Activated CD4-positive, CD25-positive, alpha-beta regulatory T cell (primary cell): ENCODE measurements around the gene PPP1R12A.
"Not testable (repeated sequence)": the region's sequence is repeated elsewhere in the genome, so short reads cannot be mapped to it uniquely, and the experiment has no call there.

Experiments used
- DNase-seq, 4 experiments: peaks; one replicate each; lab custom pipeline; 2025; lab: John Stamatoyannopoulos, UW

PPP1R12A gene

DNA sequence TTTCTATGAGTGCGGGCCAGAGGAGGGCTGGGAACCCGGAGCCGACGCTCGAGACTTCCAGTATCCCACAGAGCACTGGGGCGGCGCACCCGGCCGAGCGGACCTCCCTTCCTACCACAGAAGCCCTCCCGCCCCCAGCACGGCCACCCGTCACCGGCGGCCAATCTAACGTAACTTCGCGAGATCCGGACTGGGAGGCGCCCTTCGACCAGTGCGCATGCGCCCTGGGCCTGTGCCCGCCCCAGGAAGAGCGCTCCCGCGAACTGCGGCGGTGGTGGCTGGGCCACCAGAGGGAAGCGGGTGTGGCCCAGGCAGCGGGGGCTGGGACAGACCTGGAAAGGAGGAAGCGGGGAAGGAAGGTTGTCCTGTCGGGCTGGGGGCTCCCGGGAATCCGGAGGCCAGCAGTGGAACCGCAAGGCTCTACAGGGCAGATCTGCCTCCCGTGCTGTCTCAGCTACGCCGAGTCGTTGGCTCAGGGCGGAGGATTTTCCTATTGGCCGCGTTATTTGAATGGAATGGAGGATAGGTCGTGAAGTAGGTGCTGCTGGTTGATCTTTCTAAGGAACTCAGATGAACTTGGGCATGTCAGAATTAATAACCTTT, at the start of gene PPP1R12A:
Gene PPP1R12A (minus strand): TSS at position 77 of the 603 bp plus-strand sequence. CDS start 166 bp downstream, outside the sequence.
- DNase-seq = peak; percentile 77 to 89 (median 87)

DNA sequence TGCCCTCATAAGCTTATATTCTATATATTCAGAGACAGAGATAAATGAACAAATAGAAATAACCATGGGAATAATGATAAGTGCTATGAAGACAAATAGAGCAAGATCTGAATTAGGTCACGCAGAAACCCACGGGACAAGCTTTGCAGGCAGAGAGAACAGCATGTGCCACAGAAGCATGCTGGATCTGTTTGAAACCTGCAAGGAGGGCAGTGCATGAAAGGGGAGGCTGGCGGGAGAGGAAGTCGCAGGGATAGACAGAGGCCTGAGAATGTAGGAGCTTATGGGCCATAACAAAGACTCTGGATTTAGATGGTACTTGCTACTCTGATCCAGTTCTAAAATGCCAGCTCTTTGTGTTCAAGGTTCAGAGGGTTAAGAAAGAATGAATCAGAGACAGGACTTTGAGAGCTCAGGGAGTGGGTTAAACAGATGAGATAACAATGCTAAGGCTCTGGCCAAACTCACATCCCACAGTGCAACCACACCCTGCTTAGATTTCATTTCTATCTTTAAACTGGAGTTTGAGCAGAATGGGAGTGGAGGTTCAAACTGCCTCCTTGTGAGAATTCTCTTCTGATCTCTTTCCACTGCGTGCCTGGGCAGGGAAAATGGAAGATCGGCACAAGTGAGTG, 49.2 kb upstream of the PPP1R12A start:
- DNase-seq = no peak

DNA sequence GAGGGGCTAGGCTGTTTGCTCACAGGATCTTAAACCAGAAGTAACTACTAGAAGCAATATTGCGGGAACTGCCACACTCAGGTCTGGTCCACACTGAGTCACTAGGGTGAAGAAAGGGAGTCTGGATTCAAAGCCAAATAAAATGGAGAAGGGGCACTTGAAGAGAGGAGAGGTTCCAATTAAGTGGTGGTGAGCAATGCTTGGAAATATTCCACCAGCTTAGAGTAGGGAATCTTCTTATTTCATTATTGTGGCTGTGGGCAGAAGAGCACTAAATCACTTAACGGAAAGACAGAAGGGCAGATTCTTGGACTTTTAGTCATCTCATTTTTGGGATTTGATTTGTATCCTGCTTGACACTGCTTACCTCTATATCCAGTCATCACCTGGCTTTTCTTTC, 48.6 kb upstream of the PPP1R12A start:
- DNase-seq = no peak

DNA sequence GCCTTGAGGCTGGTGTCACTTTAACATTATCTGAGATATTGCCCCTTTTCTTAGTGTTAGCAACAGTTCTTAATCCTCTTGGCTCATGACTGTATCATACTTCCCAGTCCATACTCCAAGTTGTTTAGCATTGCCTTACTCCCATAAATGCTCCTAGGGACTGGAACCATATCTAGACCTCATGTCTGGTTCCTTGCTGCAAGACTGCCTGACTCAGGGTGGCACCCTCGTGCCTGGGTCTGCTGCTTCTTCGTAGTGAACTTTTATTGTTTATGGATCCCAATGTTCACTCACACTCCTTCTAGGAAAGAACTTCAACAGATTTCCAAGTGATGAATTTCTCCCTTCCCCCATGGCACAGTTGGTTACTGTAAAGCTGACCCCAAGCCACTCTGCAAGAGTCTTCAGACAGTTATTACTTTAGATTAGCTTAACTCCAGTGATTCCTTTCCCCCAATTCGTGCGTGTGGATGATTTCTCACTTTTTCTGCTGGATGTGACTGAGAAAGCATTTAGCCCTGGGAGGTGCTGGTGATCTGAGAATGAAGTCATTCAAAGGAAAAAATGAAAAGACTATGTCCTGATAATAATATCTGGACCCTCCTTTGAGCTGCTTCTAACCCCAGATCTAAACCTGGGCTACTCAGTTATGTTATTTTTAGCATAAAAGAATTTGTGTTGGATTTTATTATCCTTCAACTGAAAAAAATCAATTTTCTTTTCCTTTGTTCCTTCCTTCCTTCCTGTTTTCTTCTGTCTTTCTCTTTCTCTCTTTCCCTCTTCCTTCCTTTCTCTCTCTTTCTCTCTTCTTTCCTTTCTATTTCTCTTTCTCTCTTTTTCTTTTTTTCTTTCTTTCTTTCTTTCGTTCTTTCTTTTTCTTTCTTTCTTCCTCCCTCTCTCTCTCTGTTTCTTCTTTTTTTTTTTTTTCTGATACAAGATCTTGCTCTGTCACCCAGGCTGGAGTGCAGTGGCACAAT, 47.5 kb upstream of the PPP1R12A start:
- no peak for DNase-seq

DNA sequence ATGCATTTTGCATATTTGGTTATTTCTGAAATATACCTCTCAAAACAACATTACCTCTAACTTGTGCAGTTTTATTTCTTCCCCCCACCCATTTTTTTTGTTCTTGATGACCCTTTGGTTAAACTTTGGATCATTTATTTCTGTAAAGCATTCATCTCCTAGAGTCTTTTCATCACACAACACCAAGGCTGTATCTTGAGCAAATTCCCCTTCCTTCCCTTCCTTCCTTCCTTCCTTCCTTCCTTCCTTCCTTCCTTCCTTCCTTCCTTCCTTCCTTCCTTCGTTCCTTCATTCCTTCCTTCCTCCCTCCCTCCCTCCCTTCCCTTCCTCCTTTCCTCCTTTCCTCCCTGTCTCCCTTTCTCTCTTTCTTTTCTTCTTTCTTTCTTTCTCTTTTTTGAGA, 43.8 kb upstream of the PPP1R12A start:
- no peak for DNase-seq

DNA sequence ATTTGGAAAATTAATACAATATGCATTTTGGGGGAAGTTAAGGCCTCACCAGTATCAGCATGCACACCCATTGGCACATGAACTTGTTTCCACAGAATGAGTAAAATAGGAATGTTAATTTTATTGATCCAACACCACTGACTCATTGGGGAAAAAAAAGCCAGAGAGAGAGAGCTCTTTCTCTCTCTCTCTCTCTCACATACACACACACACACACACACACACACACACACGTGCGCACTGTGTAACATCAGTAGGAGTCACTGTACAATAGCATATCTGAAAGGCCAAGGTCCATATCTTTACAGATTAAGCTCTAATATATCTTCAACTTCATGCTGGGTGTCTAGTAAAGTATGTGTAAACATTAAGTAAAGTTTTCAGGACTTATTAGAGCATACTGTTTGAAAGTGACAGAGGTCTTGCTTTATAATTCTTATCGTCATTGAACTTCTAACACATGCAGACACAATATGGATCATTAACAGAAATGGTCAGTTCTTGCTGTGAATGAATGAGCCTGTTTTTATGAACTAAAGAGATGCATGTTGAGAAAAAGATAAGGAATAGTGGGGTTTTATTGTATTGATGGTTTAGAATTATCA, 43.1 kb upstream of the PPP1R12A start:
- DNase-seq = not testable (repeated sequence)

DNA sequence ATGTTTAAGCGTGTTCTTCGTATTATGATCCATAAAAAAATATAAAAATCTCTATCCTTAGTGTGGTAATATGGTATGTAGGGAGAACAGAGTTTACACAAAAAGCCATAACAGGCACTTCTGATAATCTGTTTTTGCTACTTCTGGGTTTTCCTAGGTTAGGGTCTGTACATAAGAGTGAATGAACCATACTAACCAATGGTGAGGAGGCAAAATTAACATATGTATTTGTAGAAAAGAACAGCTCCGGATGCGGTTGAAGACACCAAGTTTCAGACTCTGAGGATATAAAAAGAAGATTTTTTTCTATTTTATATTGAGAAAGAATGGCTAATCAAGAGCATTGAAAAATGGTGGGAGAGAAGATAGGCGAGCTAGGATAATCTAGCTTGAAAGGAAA, 40.2 kb upstream of the PPP1R12A start:
- DNase-seq = no peak

DNA sequence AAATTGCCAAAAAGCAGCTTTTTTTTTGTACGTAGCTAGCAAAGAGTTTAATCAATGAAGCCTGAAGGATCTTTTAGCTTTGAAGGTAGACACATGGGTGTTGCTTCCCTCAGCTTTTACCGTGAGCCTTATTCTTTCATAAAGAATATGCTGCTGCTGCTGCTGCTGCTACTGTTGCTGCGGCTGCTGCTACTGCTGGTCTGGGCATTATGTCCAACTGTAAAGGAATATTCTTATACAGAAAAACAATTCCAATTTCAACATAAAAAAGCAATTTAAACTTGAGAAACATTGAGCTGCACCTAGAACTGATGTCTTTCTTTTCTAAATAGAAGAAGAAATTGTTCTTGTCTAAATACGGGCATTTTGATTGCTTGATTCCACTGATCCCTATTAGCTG, 38.9 kb upstream of the PPP1R12A start:
- no peak for DNase-seq

DNA sequence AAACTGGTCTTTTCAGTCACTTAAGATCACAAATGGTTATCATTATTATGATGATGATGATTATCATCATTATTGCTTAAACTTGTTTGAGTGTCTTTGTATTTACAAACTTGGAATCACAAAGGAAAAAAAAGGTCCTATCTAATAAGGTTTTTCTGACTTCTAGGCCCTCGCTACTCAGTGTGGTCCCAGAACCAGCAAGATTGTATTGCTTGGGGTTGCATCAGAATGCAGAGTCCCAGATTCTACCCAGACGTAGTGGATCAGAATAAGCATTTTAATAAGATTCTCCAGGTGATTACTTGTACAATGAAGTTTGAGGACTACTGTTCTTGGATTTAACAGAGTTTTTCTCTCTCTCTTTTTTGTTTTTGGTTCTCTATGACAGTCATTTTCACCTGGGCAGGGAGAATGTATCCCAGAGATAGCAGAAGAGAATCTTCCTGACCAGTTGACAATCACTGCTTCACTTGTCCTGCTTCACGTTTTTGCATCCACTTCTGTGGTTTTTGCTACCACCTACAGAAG, 29.3 kb upstream of the PPP1R12A start:
- DNase-seq = no peak

DNA sequence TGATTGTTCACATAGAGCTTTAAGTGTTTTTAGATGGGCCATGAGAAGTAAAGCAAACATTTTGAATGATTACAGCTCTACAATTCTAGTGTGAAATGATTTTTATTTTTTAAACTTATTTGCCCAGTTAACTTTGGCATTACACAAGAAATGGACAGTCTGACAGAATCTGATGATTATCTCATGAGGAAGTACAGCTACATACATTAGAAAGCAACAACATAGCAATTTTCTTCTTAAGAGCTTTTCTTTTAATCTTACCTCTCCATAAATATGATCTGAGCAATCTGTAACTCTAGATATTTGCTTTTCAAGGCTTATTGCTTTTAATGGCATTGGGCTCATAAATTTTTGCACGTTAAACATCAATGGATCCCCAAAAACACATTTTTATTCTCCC, 26.5 kb upstream of the PPP1R12A start:
- DNase-seq = no peak

DNA sequence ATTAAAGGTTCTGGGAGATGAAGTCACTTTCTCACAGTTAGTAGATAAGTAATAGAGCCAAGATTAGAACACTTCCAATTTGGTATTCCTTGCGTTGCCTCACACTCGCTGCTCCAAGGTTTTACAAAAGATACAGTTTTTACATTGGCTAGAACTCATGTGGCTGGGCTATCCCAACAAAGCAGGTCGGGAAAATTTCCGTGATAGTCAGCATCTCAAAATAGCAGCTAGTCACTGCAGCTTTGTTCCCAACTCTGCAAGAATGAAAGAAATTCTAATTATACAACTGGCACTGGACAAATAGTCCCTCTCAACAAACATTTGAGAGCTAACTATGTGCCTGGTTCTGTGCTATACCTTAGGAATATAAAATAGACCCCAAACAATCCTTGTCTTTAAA, 24.6 kb upstream of the PPP1R12A start:
- no peak for DNase-seq

DNA sequence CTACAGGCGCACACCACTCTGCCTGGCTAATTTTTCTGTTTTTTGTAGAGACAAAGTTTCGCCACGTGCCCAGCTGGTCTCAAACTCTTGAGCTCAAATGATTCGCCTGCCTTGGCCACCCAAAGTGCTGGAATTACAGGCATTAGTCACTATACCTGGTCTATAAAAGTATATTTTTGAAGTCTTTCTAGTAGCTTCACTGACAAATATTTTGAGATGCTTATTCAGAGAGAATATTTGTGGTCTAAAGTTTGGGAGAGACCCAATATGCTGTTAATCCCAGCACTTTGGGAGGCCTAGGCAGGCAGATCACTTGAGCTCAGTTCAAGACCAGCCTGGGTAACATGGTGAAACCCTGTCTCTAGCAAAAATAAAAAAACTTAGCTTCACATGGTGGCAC, 22.0 kb upstream of the PPP1R12A start:
- DNase-seq = no peak

DNA sequence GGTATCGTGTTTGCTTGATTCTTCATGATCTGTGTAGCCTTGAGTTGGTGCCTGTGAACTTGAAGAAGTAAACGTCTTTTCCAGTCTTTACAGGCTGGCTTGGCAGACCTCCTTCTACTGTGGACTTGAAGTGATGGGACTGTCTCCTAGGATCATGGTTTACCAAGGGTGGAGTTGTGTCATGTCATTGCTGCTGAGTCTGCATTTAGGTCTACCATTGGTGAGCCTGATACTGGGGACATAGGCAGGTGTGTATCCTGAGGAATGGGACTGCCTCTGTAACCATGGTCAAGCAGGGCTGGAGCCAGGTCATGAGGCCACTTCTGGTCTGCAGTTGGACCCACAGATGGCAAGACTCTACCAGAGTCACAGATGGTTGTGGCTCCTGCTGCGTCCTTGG, 20.7 kb upstream of the PPP1R12A start:
- no peak for DNase-seq

DNA sequence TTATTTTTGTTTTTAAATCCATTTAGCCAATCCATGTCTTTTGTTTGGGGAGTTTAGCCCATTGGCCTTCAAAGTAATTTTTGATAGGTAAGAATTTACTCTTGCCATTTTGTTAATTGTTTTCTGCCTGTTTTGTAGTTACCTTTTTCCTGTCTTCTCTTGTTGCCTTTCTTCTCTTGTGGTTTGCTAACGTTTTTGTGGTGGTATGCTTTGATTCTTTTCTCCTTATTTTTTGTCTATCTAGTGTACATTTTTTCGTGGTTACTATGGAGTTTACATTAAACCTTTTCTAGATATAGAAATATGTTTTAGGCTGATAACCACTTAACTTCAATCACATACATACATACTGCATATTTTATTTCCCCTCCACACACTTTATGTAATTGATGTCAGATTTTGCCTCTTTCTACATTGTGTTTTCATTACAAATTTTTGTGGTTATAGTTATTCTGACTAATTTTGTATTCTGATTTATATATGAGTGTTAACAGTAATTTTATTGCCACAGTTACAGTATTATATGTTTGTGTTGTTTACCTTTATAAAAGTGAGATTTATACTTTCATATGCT, 19.2 kb upstream of the PPP1R12A start:
- DNase-seq = no peak

DNA sequence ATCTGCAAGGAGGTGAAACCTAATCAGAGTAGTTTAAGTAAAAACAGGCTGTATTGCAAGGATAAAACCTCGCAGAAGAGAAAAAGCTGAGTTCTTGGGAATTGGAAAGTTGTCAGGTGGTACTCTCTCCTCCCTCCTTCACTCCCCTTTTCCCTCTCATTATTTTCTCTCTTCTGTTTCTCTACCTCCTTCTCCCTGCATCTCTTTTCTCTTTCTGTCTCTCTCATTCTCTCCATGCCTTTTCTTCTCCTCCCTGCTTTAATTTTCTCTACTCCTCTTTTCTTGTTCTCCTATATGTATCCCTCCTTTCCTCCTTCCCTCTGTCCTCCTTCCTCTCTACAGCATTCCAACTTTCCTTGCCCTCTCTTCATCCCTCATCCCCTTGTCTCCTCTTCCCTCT, 14.2 kb upstream of the PPP1R12A start:
- DNase-seq = no peak

DNA sequence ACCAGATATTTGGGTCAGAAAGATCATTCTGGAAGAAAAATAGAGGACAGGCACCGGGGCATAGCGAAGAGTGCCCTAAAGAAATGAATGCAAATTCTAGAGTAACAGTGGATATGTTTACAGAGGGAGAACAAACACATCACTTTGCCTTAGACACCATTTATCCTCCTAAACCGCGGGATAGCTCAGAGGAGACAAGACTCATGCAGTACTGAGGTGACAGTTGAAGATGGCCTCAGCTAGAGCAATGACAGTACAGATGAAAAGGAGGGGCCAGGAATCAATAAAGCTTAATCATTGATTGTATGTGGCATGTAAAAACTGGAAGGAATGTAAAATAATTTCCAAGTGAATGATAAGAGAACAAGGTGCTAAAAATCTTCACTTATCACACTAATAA, 10.5 kb upstream of the PPP1R12A start:
- DNase-seq = no peak

DNA sequence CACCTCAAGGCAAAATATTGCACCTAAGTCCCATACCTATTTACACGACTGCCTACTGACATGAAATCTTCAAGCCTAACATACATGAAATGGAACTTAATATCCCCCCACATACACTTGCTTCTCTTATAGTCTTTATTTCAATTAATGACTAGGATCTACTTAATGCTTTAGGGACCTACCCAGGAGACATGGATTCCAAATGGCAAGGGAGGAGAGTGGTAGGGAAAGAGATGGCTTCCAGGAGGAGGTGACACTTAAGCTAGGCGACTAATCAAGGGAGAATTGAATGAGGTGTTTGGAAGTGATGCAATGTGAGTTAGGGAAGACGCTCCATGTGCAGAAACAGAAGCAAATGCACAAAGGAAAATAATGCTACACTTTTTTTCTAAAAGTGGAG, 9.7 kb upstream of the PPP1R12A start:
- DNase-seq = no peak

DNA sequence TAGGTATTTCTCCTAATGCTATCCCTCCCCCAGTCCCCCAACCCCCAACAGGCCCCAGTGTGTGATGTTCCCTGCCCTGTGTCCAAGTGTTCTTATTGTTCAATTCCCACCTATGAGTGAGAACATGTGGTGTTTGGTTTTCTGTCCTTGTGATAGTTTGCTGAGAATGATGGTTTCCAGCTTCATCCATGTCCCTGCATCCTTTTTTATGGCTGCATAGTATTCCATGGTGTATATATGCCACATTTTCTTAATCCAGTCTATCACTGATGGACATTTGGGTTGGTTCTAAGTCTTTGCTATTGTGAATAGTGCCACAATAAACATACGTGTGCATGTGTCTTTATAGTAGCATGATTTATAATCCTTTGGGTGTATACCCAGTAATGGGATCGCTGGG, 7.9 kb upstream of the PPP1R12A start:
- not testable (repeated sequence) for DNase-seq

DNA sequence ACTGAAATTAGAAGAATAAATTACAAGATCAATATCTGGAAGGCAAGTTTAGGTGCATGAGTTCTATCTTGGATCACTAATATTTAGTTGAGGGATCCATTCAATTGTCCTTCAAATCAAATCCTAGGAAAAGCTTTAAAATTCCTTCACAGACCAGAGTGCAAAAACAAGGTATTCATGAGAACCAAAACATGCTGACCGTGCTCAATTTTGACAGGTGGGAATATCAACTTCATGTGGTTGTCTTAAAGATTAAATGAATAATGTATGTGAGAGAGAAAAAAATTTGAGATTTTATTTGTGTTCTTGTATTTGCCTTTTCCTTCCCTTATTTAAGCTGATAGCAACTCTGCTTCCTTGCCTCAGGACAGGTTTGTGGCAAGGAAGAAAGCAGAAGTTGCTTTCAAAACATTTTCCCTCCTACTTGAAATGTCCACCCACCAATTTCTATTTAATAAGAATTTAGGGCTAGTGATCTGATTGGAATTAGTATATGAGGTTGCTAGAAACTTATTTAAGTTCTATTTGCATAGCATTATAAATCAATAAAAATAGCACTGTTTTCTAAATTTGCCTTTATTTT, 4.9 kb upstream of the PPP1R12A start:
- no peak for DNase-seq

DNA sequence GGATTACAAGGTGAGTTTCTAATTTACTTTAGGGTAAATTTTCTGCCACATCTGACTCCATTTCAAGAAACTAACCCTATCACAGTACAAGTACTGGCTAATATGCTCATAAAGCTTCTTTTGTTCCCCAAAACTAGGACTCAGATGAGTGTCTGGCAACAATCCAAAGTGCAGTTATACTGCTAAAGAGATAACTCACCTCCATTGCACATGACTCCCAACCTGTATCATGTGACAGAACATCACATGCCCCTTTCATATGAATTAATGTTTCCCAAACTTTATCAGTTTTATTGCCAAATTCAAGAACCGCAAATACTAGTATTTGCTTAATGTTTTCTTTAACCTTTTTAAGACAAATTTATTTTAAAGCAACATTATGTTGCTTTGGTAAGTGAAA, 3.9 kb upstream of the PPP1R12A start:
- DNase-seq = no peak

DNA sequence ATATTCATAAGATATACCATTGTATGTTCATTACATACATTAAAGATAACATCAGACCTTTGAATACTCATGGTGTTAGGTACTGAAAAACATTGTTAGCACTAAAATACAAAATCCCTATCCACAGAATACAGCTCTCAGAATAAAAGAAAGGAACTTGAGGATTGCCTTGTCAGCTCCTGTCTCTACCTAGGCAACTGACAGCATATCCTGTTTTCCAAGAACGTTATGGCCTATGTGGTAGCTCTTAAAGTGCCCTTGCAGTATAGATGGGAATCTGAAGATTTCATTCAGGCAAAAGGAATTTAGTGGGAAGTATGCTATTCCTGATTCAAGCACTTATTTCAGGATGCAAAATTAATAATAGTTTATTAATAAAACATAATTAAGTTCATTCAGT, 1.8 kb upstream of the PPP1R12A start:
- DNase-seq = no peak
